NCI-H2171 (cell line): ENCODE data around the gene LCE7A.

Source experiments
- DNase-seq: peaks from one replicate; lab custom pipeline; 2025; lab: John Stamatoyannopoulos, UW

The LCE7A gene

DNA sequence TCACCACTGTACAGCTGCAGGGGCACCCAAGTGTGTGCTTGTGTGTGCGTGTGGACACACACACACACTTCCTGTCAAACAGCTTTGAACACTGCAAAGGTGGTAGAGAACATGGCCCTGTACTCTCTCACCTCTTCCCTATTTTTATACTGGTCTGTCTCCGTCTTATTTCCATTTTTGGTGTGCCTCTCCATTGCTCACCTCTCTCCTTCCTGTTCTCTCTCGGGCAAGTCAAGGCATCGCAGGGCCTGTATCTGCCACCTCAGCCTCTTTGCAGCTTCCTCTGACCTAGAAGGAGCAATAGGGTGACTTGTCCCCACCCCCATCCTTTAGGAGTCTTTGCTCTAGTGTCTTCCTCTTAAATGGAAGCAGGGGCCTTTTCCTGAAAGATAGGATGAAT is 20.5 kb downstream of the LCE7A start:
- DNase-seq, result no peak

DNA sequence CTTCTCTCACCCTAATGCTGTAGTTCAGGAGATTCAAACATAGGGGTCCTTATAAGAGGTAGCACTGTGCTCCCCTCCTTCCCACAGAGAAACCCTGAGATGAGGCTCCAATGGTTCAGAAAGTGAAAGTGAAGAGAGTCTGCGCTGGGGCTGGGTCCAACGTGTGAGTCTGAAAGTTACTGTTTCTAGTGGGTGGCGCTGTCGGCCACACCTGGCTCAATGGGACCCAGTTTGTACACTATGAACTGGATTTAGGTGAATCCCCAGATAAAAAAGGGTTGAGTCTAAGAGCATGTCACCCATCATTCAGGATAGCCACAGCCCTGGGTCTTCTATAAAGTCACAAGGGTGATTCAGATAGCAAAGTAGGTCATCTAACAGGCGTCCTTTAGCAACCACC is 21.1 kb downstream of the LCE7A start:
- no peak for DNase-seq

DNA sequence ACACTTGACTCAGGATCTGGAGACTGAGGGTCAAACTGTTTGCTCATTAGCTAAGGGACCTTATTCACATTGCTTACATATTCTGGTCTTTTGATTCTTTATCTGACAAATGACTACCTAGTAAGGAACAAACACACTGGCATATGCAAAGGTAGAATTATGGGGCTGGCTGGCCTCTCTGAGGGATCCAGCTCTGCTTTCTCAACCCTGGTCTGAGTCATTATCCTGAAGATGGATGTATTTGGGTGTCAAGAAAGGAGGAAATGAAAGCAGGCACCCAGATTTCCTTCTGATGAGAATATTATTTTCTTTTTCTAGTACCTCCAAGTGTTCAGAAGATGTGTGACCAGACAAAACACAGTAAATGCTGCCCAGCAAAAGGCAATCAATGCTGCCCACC is 24.3 kb downstream of the LCE7A start:
- DNase-seq, result no peak

DNA sequence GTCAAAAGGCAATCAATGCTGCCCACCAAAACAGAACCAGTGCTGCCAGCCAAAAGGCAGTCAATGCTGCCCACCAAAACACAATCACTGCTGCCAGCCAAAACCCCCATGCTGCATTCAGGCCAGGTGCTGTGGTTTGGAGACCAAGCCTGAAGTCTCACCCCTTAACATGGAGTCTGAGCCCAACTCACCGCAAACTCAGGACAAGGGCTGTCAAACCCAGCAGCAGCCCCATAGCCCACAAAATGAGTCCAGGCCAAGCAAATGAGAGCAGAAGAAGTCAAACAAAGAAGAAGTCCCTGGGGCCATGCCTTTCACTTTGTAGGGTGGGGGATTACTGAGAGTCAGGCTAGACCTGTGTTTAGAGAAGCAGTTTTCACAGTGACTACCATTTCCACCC is 24.7 kb downstream of the LCE7A start:
- no peak for DNase-seq

DNA sequence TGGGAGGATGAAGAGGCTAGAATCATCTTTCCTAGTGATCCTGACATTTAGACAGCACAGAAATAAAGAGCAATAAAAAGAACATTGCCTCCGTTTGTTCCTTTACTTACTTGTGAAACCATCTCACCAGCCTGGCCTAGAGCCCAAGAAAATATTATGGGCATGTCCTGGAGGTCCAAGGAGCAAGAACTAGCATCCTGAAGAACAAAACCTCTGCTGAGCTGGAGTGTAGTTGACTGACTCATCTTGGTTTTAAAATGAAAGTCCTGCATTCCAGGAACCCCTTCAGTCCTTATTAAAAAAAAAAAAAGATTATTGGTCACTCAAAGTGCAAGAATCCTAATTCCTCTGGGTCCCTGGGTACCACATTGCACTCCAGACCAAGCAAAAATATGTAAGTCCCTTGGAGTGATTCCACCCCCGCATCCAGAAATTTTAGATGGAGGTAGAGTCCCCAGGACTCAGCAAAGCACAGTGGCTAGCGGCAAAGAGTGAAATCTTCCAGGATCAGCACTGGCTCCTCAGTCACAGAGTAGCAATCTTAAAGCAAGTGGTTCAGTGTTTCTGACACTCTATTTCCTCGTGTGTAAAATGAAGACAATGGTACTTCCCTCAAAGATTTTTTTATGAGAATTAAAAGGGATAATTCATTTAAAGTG is 25.3 kb downstream of the LCE7A start:
- DNase-seq, result no peak

DNA sequence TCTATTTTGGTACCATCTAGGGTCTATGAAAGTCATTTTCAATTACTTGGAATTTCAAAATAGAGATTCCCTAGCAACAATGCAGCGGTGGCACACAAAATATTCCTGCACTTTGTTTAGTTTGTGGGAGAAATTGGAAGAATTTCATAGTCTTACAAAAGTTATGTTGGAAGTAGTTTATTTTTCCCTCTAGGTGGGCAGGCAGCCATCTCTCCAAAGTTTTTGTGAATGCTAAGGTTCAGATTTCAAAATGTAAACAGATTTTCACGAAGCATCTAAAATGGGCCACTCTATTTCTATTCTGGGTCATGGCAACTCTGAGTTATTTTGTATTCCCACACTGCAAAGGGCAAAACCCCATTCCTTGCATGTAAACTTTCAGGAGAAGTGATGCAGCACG is 26.3 kb downstream of the LCE7A start:
- DNase-seq, result no peak

DNA sequence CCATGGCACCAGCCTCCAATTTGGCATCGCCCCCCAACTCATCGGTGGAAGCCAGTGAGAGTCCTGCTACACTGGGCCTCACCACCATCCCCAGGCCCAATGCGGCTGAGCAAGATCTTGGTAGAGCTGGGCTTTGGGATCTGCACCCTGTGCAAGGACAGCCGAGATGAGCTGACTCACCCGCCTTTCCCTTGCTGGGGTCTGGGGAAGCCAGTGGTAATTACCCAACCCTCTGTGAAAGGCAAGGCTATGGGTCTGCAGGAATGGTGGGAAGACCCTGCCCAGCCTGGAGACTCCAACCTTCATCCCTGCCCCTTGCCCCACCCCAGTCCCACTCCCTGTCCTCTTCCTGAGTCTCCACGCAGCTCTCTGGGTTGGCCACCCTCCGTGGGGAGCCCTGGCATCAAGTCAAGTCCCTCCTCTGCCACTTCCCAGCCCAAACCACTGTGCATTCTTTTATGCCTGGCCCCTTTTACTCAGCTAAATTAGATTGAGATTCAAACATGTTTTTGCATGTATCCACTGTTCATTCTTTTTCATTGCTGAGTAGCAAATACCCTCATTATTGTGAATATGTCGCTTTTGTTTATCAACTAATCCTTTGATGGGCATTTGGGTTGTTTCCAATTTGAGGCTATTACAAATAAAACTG is 27.1 kb downstream of the LCE7A start:
- no peak for DNase-seq

DNA sequence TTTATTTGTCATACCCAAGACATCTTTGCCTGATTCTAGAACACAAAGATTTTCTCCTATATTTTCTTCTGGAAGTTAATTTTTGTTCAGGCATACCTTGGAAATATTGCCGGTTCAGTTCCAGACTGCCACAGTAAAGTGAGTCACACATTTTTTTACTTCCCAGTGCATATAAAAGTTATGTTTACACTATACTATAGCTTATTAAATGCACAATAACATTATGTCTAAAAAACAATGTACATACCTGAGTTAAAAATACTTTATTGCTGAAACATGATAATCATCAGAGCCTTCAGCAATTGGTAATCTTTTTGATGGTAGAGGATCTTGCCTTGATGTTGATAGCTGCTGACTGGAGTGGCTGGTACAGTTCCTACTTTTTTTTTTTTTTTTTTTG is 28.3 kb downstream of the LCE7A start:
- DNase-seq, result no peak

DNA sequence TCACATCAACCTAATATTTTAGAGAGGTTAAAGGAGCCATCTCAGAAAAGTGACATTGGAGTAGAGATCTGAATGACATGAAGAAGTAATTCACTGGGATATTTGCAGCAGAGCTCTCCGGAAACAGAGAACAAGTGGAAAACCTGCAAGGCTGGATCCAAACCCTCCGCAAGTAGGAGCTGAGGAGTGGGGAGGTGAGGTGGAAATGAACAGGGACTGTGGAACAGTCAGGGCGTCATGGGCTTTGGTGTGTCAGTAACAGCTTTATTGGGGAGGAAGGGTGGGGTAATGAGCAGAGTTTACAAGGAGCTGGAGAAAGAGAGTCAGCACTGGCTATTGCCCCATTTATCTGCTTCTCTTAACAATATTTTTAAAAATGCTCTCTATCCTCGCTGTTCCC is 39.2 kb downstream of the LCE7A start:
- DNase-seq, result no peak

DNA sequence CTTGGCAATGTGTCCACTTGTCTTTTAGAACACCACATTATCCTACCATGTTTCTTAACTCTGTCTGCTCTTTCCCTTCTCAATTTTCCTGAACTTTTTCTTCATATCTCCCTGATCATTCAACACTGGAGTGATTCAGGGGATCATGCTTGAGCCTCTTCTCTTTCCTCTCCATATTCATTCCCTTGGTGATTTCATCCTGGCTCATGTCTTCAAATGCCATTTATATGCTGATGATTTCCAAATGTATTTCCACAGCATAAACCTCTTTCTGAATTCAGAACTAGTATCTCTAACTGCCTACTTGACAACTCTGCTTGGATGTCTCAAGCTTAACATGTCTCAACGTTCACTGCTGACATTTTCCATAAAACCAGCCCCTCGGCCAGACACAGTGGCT is 40.1 kb downstream of the LCE7A start:
- DNase-seq, result no peak

DNA sequence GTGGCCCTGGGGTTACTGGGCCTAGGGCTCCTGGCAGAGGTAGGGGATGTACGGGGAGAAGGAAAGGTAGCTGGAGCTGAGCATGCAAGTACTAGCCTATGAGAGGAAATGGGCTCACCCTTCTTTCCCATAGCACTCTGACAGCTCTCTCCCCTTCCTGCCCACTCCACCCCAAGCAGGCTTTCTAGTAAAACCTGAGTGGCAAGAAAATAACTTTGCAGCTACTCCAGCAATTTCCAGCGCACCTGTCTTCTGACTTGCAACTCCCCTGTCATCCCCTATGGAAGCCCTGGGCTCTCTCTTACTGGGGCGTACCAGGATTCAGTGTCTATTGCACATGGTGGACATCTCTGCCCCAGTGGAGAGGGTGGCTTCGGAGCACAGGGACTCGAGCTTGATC is 41.8 kb downstream of the LCE7A start:
- DNase-seq, result no peak

DNA sequence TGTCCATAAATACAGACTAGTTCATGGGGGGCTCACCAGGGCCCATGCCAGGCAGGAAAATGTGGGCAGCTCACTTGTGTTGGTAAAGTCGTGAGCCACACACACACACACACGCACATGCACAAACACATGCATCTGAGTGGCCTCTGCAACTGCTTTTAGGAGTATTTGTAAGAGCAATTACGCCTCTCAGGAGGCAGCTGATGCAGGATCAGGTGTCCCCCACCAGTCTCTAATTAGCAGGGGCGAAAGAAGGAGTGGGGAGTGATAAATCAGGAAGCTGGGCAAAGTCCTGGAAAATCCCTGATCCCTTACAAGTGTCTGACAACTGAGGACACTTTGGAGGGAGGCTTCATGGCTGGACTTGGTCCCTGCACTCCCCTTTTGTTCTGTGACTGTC is 42.8 kb downstream of the LCE7A start:
- no peak for DNase-seq

DNA sequence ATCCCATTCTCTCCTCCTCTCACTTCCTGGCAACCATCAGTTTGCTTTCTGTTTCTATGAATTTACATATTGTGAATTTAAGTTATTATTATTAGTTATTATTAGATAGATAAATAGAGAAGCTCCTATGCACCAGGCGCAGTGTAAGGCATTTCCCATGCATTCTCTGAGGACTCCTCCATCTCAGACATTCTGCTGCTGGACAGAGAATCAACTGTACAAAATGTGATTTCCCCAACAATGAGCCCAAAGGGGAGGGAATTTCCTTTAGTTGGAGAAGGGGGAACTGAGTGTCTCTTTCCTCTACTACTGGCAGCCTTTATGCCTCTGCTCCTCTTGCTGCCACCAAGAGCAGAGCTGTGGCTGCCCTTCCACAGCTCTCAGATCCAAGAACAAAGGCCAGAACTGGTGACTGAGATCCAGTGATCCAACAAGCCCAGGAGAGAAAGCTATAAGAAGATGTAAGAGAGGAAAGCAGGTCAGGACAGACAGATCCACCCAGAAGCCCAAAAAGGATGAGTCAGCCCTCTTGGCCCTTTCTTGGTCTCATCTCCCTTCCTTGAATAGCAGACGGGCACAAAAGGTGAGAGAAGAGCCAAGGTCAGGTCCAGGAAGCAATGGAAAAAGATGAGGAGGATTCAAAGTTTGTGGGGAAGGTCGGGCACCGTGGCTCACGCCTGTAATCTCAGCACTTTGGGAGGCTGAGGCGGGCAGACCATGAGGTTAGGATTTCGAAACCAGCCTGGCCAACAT is 45.1 kb downstream of the LCE7A start:
- DNase-seq, result no peak

DNA sequence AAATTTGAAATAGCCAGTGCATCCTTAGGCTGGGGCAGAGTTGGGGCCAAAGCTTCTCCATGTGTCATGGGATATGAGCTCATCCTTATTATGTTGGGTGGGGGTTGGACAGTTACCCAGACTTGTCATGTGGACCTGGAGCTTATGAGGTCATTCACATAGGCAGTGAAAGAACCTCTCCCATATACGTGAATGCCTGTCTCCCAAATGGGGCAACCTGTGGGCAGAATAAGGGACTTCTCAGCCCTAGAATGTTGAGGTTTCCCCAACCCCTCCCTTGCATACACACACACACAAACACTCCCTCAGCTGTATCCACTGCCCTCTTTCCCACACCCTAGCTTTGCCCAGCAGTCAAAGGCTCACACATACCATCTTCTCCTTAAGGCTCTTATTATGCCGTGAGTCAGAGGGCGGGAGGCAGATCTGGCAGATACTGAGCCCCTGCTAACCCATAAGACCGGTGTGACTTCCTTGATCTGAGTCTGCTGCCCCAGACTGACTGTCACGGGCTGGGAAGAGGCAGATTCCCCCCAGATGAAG is 46.3 kb downstream of the LCE7A start:
- DNase-seq, result no peak

DNA sequence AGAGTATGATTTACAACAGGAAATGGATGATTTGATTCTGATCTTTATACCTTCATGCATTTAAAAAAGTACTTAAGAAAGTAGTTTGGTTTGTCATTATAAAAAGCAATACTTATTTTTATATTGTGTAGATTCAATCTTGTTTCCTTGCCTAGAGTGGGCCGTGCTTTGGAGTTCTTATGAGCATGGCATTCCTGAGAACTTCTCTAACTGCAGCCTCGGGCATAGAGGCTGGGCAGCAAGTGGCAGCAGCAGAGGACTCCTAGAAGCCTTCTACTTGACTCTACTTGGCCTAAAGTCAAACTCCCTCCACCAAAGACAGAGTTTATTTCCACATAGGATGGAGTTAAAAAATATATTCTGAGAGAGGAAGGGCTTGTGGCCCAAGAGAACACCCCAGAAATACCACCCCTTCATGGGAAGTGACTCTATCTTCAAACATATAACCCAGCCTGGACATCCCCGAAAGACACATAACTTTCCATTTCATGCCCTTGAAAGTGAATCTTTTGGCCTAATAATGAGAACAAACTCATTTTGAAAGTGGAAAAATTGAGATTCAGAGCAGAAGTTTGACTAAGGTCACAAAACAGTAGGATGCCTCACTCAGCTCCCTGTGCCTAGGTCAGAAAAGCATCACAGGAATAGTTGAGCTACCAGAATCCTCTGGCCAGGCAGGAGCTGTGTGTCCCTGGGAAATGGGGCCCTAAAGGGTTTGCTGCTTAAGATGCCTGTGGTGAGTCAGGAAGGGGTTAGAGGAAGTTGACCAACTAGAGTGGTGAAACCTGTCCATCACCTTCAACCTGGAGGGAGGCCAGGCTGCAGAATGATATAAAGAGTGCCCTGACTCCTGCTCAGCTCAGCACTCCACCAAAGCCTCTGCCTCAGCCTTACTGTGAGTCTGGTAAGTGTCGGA is 48.1 kb downstream of the LCE7A start, which contains the start of gene IVL:
Gene IVL, plus strand, starts transcription at position 861 of the 916 bp plus-strand sequence. CDS start 1,252 bp downstream, outside the sequence.
- no peak for DNase-seq

DNA sequence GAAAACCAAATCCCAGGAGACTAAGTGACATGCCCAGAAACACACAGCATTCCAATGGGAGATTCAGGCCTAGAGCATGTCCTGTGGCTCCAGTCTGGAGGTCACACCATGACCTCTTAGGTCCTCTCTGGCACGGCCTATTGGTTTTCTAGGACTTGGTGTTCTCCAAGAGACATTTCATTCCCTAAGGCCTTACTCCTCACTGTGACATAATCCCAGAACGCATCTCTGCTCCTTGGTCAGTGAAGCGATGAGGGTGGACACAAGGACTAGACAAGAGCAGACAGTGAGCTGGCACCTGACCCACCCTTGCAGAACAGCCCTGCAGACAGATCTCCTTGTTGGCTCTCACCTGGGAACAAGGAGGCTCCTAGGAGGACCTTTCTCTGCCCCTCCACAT is 49.4 kb downstream of the LCE7A start:
- no peak for DNase-seq
